Calu3 (cell line): ENCODE measurements around the gene SPRR5. TPM values are rescaled to one million over a fixed set of nuclear protein-coding genes. Genes with fewer than 3 reads are reported as not detected.

Experiments
- BruUV-seq: library from RNA; stranded (reverse); fragments of 400-500 nt; replicated peaks from 2 replicates; lab custom pipeline; 2021; lab: Mats Ljungman, UMichigan
- CTCF ChIA-PET: fragments of 300-600 bp; sonication (Branson Sonifier 250); formaldehyde crosslinking; loops from one replicate; lab custom pipeline; 2022; ENCODE audit warnings: antibody characterized with exemption; lab: Charles Lee
- DNase-seq: peaks from one replicate; pipeline ENCODE4 v3.0.0; 2022
- H3K27ac Mint-ChIP-seq: one replicate; pipeline ENCODE4 v1.8.0; 2022; ENCODE audit warnings: mixed read lengths; ENCODE audit not compliant: unreplicated experiment
- H3K27me3 Mint-ChIP-seq: one replicate; pipeline ENCODE4 v1.8.0; 2022; ENCODE audit warnings: mixed read lengths; ENCODE audit not compliant: unreplicated experiment
- H3K36me3 Mint-ChIP-seq: one replicate; pipeline ENCODE4 v1.8.0; 2022; ENCODE audit warnings: mild to moderate bottlenecking, moderate library complexity, mixed read lengths; ENCODE audit not compliant: insufficient read depth, unreplicated experiment
- H3K4me1 Mint-ChIP-seq: one replicate; pipeline ENCODE4 v1.8.0; 2022; ENCODE audit warnings: mild to moderate bottlenecking, low read depth, mixed read lengths; ENCODE audit not compliant: unreplicated experiment
- H3K4me3 Mint-ChIP-seq: one replicate; pipeline ENCODE4 v1.8.0; 2022; ENCODE audit warnings: mild to moderate bottlenecking, low read depth, moderate library complexity, mixed read lengths; ENCODE audit not compliant: unreplicated experiment
- H3K9me3 Mint-ChIP-seq: one replicate; pipeline ENCODE4 v1.8.0; 2022; ENCODE audit warnings: low read depth, mixed read lengths; ENCODE audit not compliant: unreplicated experiment
- intact Hi-C: fragments of 100-400 bp; cut with micrococcal nuclease; formaldehyde crosslinking; loops from one replicate; pipeline ENCODE4 v1.10.0; 2022; ENCODE audit not compliant: unreplicated experiment
- total RNA-seq: library from RNA; stranded (reverse); gene quantifications from 2 replicates; pipeline ENCODE4 v1.2.3, GENCODE V29; 2022
- TF ChIP-seq, protein P1 (sequence below): fragments of 200-600 bp; IDR thresholded peaks from one replicate; pipeline ENCODE4 v1.8.0; 2022; ENCODE audit warnings: antibody characterized with exemption; ENCODE audit not compliant: unreplicated experiment

SPRR5 gene
- total RNA-seq, 1 experiment from 2014 or later = not detected

- BruUV-seq = no TSS peak
- H3K4me1 Mint-ChIP-seq = peaks cover 22% of the 10 kb centered on the region
- intact Hi-C loops = no loop called here
- H3K36me3 Mint-ChIP-seq = no peaks in the 10 kb centered on the region
- no peak overlapping the region for H3K4me3 Mint-ChIP-seq
- peaks cover 3% of the 10 kb centered on the region for H3K9me3 Mint-ChIP-seq
- H3K27ac Mint-ChIP-seq = no peak overlapping the region
- TF ChIP-seq, protein P1, sequence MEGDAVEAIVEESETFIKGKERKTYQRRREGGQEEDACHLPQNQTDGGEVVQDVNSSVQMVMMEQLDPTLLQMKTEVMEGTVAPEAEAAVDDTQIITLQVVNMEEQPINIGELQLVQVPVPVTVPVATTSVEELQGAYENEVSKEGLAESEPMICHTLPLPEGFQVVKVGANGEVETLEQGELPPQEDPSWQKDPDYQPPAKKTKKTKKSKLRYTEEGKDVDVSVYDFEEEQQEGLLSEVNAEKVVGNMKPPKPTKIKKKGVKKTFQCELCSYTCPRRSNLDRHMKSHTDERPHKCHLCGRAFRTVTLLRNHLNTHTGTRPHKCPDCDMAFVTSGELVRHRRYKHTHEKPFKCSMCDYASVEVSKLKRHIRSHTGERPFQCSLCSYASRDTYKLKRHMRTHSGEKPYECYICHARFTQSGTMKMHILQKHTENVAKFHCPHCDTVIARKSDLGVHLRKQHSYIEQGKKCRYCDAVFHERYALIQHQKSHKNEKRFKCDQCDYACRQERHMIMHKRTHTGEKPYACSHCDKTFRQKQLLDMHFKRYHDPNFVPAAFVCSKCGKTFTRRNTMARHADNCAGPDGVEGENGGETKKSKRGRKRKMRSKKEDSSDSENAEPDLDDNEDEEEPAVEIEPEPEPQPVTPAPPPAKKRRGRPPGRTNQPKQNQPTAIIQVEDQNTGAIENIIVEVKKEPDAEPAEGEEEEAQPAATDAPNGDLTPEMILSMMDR = no peak
- no peaks in the 10 kb centered on the region for H3K27me3 Mint-ChIP-seq
- CTCF ChIA-PET = no interaction called here
- DNase-seq = no peak
Observed at GRCh38 chr1:152932170-152932811, 14.7 kb upstream of the SPRR5 start.

DNA sequence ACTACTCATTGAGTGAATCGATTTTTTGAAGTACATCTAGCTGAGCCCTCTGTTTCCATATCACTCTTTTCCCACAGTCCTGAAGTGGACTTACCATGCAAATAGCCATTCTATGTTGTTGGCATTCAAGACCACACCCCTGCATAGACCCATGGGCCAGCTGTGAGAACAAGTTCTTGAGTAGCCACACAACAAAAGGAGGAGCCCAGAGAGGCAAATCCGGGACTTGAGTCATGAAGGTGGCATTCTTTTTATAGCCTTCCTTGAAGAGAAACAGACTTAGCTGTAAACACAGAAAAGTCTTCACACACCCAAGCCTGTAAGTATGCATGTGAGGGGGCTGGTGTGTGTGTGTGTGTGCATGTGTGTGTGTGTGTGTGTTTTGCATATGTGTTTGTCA is 13.8 kb upstream of the SPRR5 start:
- BruUV-seq = no TSS peak
- DNase-seq = no peak
- CTCF ChIA-PET = interaction anchor here (0.9 to 2.3 kb wide), 2 partner anchors 13 to 21 kb away, joined by 3 to 7 read pairs; no protein-coding TSS in a partner anchor
- TF ChIP-seq, protein P1 = no peak
- H3K27me3 Mint-ChIP-seq = no peaks in the 10 kb centered on the region
- no peak overlapping the region for H3K4me3 Mint-ChIP-seq
- no peak overlapping the region for H3K27ac Mint-ChIP-seq
- peaks cover 21% of the 10 kb centered on the region for H3K4me1 Mint-ChIP-seq
- H3K9me3 Mint-ChIP-seq = peaks cover 3% of the 10 kb centered on the region
- no peaks in the 10 kb centered on the region for H3K36me3 Mint-ChIP-seq
- intact Hi-C loops = no loop called here

GRCh38 chr1:152940614-152941013 is 6.4 kb upstream of the SPRR5 start:
- Mint-ChIP-seq H3K4me3 (no peak overlapping the region), H3K4me1 (no peaks in the 10 kb centered on the region), H3K9me3 (peaks cover 4% of the 10 kb centered on the region), H3K36me3 (no peaks in the 10 kb centered on the region), H3K27ac (no peak overlapping the region), H3K27me3 (peaks cover 15% of the 10 kb centered on the region)
- CTCF ChIA-PET = no interaction called here
- intact Hi-C loops = no loop called here
- BruUV-seq = no TSS peak
- TF ChIP-seq, protein P1 = no peak
- no peak for DNase-seq

- H3K9me3 Mint-ChIP-seq = peaks cover 4% of the 10 kb centered on the region
- H3K27ac Mint-ChIP-seq = no peak overlapping the region
- TF ChIP-seq, protein P1 = no peak
- CTCF ChIA-PET = no interaction called here
- peaks cover 15% of the 10 kb centered on the region for H3K27me3 Mint-ChIP-seq
- BruUV-seq = no TSS peak
- H3K4me1 Mint-ChIP-seq = no peaks in the 10 kb centered on the region
- intact Hi-C loops = no loop called here
- no peak for DNase-seq
- H3K36me3 Mint-ChIP-seq = no peaks in the 10 kb centered on the region
- no peak overlapping the region for H3K4me3 Mint-ChIP-seq
Observed at GRCh38 chr1:152941037-152941711, 5.8 kb upstream of the SPRR5 start.
